KMS-11 (cell line): ENCODE data around the gene NUDT16L1.

Experiments used
- H2AFZ ChIP-seq: fragments of 200-600 bp; sonication (generic); 2 replicates; pipeline ENCODE4 v1.6.1; 2016; ENCODE audit warnings: antibody characterized with exemption, mixed run types, low read depth
- H3K27ac ChIP-seq: fragments of 200-600 bp; sonication (generic); 2 replicates; pipeline ENCODE4 v1.6.1; 2016; ENCODE audit warnings: mild to moderate bottlenecking, mixed run types
- H3K27me3 ChIP-seq: fragments of 200-600 bp; sonication (generic); 2 replicates; pipeline ENCODE4 v1.6.1; 2017; ENCODE audit warnings: mild to moderate bottlenecking, low read depth, mixed run types, moderate library complexity; ENCODE audit not compliant: insufficient read depth
- H3K36me3 ChIP-seq: fragments of 200-600 bp; sonication (generic); 2 replicates; pipeline ENCODE4 v1.6.1; 2017; ENCODE audit warnings: mild to moderate bottlenecking, mixed run types; ENCODE audit not compliant: insufficient read depth
- H3K4me1 ChIP-seq: fragments of 200-600 bp; sonication (generic); 2 replicates; pipeline ENCODE4 v1.6.1; 2016; ENCODE audit warnings: mild to moderate bottlenecking, low read depth, mixed run types; ENCODE audit not compliant: poor library complexity, severe bottlenecking
- H3K4me2 ChIP-seq: fragments of 200-600 bp; sonication (generic); 2 replicates; pipeline ENCODE4 v1.7.0; 2016; ENCODE audit warnings: mild to moderate bottlenecking, mixed run types
- H3K4me3 ChIP-seq: fragments of 200-600 bp; sonication (generic); IDR thresholded peaks from 2 replicates; pipeline ENCODE4 v1.6.1; 2017; ENCODE audit warnings: low read depth, low read length, mixed read lengths; ENCODE audit not compliant: insufficient read depth
- H3K79me2 ChIP-seq: fragments of 200-600 bp; sonication (generic); 2 replicates; pipeline ENCODE4 v1.6.1; 2016; ENCODE audit warnings: low read depth, mixed run types; ENCODE audit not compliant: insufficient read depth
- H3K9ac ChIP-seq: fragments of 200-600 bp; sonication (generic); 2 replicates; pipeline ENCODE4 v1.6.1; 2016; ENCODE audit warnings: mild to moderate bottlenecking, mixed run types
- H4K20me1 ChIP-seq: fragments of 200-600 bp; sonication (generic); 2 replicates; pipeline ENCODE4 v1.6.1; 2016; ENCODE audit warnings: mild to moderate bottlenecking, mixed run types; ENCODE audit not compliant: insufficient read depth
- CTCF ChIP-seq: fragments of 200-600 bp; sonication (generic); conservative IDR thresholded peaks from 2 replicates; pipeline ENCODE4 v1.6.1; 2017; ENCODE audit warnings: low read depth, mild to moderate bottlenecking, antibody characterized with exemption, low read length, moderate library complexity, mixed read lengths

NUDT16L1 gene

GRCh38 chr16:4685776-4686496 is 7.4 kb upstream of the NUDT16L1 start:
- Histone ChIP-seq H4K20me1 (no peaks in the 10 kb centered on the region), H3K9ac (no peak overlapping the region), H3K4me3 (no peak overlapping the region), H3K27ac (no peak overlapping the region), H3K27me3 (no peaks in the 10 kb centered on the region), H2AFZ (no peak overlapping the region), H3K4me1 (no peaks in the 10 kb centered on the region), H3K36me3 (no peaks in the 10 kb centered on the region), H3K79me2 (no peaks in the 10 kb centered on the region), H3K4me2 (no peak overlapping the region)
- TF ChIP-seq CTCF: no peak

- Histone ChIP-seq H4K20me1 (no peaks in the 10 kb centered on the region), H3K36me3 (no peaks in the 10 kb centered on the region), H3K9ac (no peak overlapping the region)
Observed at GRCh38 chr16:4686497-4687210, 6.7 kb upstream of the NUDT16L1 start.

GRCh38 chr16:4687416-4687815 is 5.9 kb upstream of the NUDT16L1 start:
- Histone ChIP-seq H3K9ac (no peak overlapping the region), H3K4me1 (peaks cover 3% of the 10 kb centered on the region), H4K20me1 (no peaks in the 10 kb centered on the region), H3K79me2 (no peaks in the 10 kb centered on the region), H3K27me3 (no peaks in the 10 kb centered on the region), H2AFZ (no peak overlapping the region), H3K27ac (no peak overlapping the region), H3K4me2 (no peak overlapping the region), H3K4me3 (no peak overlapping the region), H3K36me3 (no peaks in the 10 kb centered on the region)
- no peak for TF ChIP-seq CTCF

More at GRCh38 chr16:4686497-4687210, 6.7 kb upstream of the NUDT16L1 start:
- Histone ChIP-seq H2AFZ (no peak overlapping the region), H3K4me2 (no peak overlapping the region), H3K79me2 (no peaks in the 10 kb centered on the region), H3K4me3 (no peak overlapping the region), H3K27ac (no peak overlapping the region), H3K27me3 (no peaks in the 10 kb centered on the region), H3K4me1 (no peaks in the 10 kb centered on the region)
- no peak for TF ChIP-seq CTCF

- Histone ChIP-seq H3K4me2 (no peak overlapping the region), H3K36me3 (no peaks in the 10 kb centered on the region), H4K20me1 (no peaks in the 10 kb centered on the region), H3K4me1 (peaks cover 8% of the 10 kb centered on the region), H3K27ac (no peak overlapping the region), H2AFZ (no peak overlapping the region), H3K9ac (no peak overlapping the region), H3K27me3 (no peaks in the 10 kb centered on the region), H3K4me3 (no peak overlapping the region), H3K79me2 (no peaks in the 10 kb centered on the region)
- TF ChIP-seq CTCF: no peak
Observed at GRCh38 chr16:4687946-4688673, 5.3 kb upstream of the NUDT16L1 start.
